Thyroid gland (tissue), 4 donors: ENCODE measurements around the gene CERS5. TPM values are rescaled to one million over a fixed set of nuclear protein-coding genes. Genes with fewer than 3 reads are reported as not detected.

Experiments
- DNase-seq, 2 donors: peaks; one replicate each; pipeline ENCODE4 v3.0.0-alpha.2; 2019
- H3K27ac ChIP-seq, 3 donors: fragments of 200-600 bp; sonication (generic); 1 replicate in 2 of 3; 2 replicates in 1 of 3; pipeline ENCODE4 v1.5.1; 2016 to 2019; ENCODE audit warnings: mild to moderate bottlenecking in 1 of 3, moderate library complexity in 1 of 3
- H3K27me3 ChIP-seq: fragments of 200-600 bp; sonication (generic); one replicate; pipeline ENCODE4 v1.5.1; 2019
- H3K36me3 ChIP-seq, 2 donors: fragments of 200-600 bp; sonication (generic); one replicate each; pipeline ENCODE4 v1.5.1; 2016 to 2019
- H3K4me1 ChIP-seq, 2 donors: fragments of 200-600 bp; sonication (generic); one replicate each; pipeline ENCODE4 v1.5.1; 2017 to 2019
- H3K4me3 ChIP-seq, 3 donors: fragments of 200-600 bp; sonication (generic); replicated peaks in 1 of 3; 1 replicate in 2 of 3; 2 replicates in 1 of 3; pipeline ENCODE4 v1.5.1; 2016; ENCODE audit warnings: mild to moderate bottlenecking in 1 of 3
- H3K9me3 ChIP-seq: fragments of 200-600 bp; sonication (generic); one replicate; pipeline ENCODE4 v1.5.1; 2017
- CTCF ChIP-seq, 6 experiments: fragments of 200-600 bp in 3 of 6; fragments of 450-650 bp in 3 of 6; sonication (generic) in 3 of 6; IDR thresholded peaks; one replicate each; pipeline ENCODE4 v1.5.1; 2016 to 2019; ENCODE audit warnings: antibody characterized with exemption in 6 of 6, mild to moderate bottlenecking in 2 of 6, inconsistent platforms in 1 of 6, moderate library complexity in 1 of 6
- POLR2A ChIP-seq, 2 donors: fragments of 450-650 bp; IDR thresholded peaks; one replicate each; pipeline ENCODE4 v1.6.1; 2017; ENCODE audit warnings: antibody characterized with exemption in 2 of 2, mild to moderate bottlenecking in 2 of 2, moderate library complexity in 1 of 2
- WGBS, 2 donors: methylation state at CpG; one replicate each; pipeline ENCODE4 v1.1.5; 2017; 5-methylcytosine and 5-hydroxymethylcytosine counted together
- intact Hi-C: fragments of 100-400 bp; cut with DNase I; formaldehyde crosslinking; loops from one replicate; pipeline ENCODE4 v1.15.1; 2023
- total RNA-seq, 4 donors: library from RNA; depleted of rRNA; stranded (reverse); fragments of >200 nt; gene quantifications; one replicate each; pipeline ENCODE4 v1.2.3, GENCODE V29; 2016

Gene CERS5
- total RNA-seq, 4 donors from 2014 or later = 20.2 to 34.9 (median 29.5) TPM

DNA sequence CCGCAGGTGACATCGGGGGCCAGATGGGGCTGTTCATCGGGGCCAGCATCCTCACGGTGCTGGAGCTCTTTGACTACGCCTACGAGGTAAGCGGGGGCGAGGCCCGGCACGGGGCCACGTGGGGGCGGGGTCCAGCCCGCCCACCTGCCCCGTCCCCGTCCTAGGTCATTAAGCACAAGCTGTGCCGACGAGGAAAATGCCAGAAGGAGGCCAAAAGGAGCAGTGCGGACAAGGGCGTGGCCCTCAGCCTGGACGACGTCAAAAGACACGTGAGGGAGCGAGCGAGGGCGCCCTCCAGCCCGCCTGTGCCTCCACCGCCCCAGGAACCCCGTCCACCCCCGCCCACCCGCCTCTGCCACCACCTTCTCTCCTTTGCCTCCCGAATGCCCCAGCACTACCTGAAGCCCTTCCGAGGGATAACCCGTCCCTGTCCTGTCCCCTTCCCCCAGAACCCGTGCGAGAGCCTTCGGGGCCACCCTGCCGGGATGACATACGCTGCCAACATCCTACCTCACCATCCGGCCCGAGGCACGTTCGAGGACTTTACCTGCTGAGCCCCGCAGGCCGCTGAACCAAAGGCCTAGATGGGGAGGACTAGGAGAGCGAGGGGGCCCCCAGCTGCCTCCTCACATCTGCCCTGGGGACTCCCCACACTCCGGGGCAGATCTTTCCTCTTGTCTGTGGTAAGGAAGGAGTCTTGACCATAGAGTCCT is 85.9 kb downstream of the CERS5 start:
- Histone ChIP-seq H3K4me1 (peaks cover 7 to 16% of the 10 kb centered on the region in 2 donors), H3K27me3 (no peaks in the 10 kb centered on the region), H3K36me3 (no peaks in the 10 kb centered on the region), H3K27ac (no peak overlapping the region), H3K4me3 (no peak overlapping the region), H3K9me3 (no peaks in the 10 kb centered on the region)
- WGBS, 2 donors = 45 to 55% methylated on average over 33 of the region's 46 CpGs
- no peak for TF ChIP-seq POLR2A (IDR thresholded peaks at IDR 0.05)
- no peak for TF ChIP-seq CTCF (IDR thresholded peaks at IDR 0.05)
- no peak for DNase-seq
- intact Hi-C loops = no loop called here

- Histone ChIP-seq H3K36me3 (no peaks in the 10 kb centered on the region), H3K4me3 (no peak overlapping the region), H3K27me3 (no peaks in the 10 kb centered on the region), H3K9me3 (no peaks in the 10 kb centered on the region), H3K4me1 (peaks cover 0 to 12% of the 10 kb centered on the region in 2 donors), H3K27ac (no peak overlapping the region)
- WGBS, 2 donors = 80 to 85% methylated on average over 5 of the region's 5 CpGs
- TF ChIP-seq POLR2A (IDR thresholded peaks at IDR 0.05) (no peak), CTCF (IDR thresholded peaks at IDR 0.05) (no peak)
- no peak for DNase-seq
- intact Hi-C loops = loop anchor here (5.0 to 10.0 kb wide), 2 partner anchors 98 to 235 kb away; no protein-coding TSS in a partner anchor
Observed at GRCh38 chr12:50079771-50080170, 87.4 kb downstream of the CERS5 start.

Other genes with a start within 250 kb of the CERS5 start
- gene AQP2, start 216.6 kb downstream of the CERS5 start, total RNA-seq = under 1 TPM in 1 of 4 donors, not detected in 3; 0.67 TPM
- 1 to 10 TPM in 3 of 4 donors, not detected in 1; 1.1 to 3.5 (median 2.0) TPM for gene AQP5, start 205.5 kb downstream of the CERS5 start, total RNA-seq
- gene AQP6, start 194.4 kb downstream of the CERS5 start, total RNA-seq = not detected
- gene RACGAP1, start 141.9 kb downstream of the CERS5 start, total RNA-seq = 1 to 10 TPM; 4.0 to 7.2 (median 6.2) TPM
- gene ASIC1, start 109.8 kb downstream of the CERS5 start, total RNA-seq = 1 to 10 TPM in 1 of 4 donors, under 1 TPM in 3; 0.13 to 1.9 (median 0.43) TPM
- gene SMARCD1, start 82.0 kb downstream of the CERS5 start, total RNA-seq = 10 to 100 TPM; 67.2 to 92.9 (median 74.7) TPM
- 10 to 100 TPM in 1 of 4 donors, 1 to 10 TPM in 3; 5.1 to 10.6 (median 7.1) TPM for gene GPD1, start 63.4 kb downstream of the CERS5 start, total RNA-seq
- gene COX14, start 55.1 kb downstream of the CERS5 start, total RNA-seq = 100 to 1,000 TPM in 2 of 4 donors, 10 to 100 TPM in 2; 40.6 to 135 (median 90.9) TPM
- gene LIMA1, start 116.2 kb upstream of the CERS5 start, total RNA-seq = 10 to 100 TPM; 53.0 to 75.4 (median 66.7) TPM
- gene FAM186A, start 229.2 kb upstream of the CERS5 start, total RNA-seq = not detected
- gene LARP4, start 233.5 kb upstream of the CERS5 start, total RNA-seq = 10 to 100 TPM; 42.5 to 77.3 (median 50.0) TPM